Mesenteric fat pad (tissue), 1 donor: ENCODE data around the gene KRTAP1-5. TPM values are rescaled to one million over a fixed set of nuclear protein-coding genes. Genes with fewer than 3 reads are reported as not detected.

ENCODE experiments used
- total RNA-seq: library from RNA; stranded (reverse); fragmentation: NEBNext Ultra II Directional; extraction: Animal tissue kit (Norgen Biotek cat#: 25700); gene quantifications from one replicate; pipeline ENCODE4 v1.2.1, GENCODE V29; 2021
- donor health status: DM: yes; HTN: yes; CAD: no.

The KRTAP1-5 gene
- total RNA-seq, 1 donor from 2014 or later, result not detected

Other genes starting within 250 kb of the KRTAP1-5 start
- not detected for gene KRT27, start 244.7 kb downstream of the KRTAP1-5 start, total RNA-seq
- gene KRT28, start 227.2 kb downstream of the KRTAP1-5 start, total RNA-seq, result not detected
- 38.6 TPM for gene KRT10, start 204.6 kb downstream of the KRTAP1-5 start, total RNA-seq
- gene KRT12, start 160.0 kb downstream of the KRTAP1-5 start, total RNA-seq, result not detected
- gene KRT20, start 142.0 kb downstream of the KRTAP1-5 start, total RNA-seq, result 1.2 TPM
- gene KRT23, start 89.6 kb downstream of the KRTAP1-5 start, total RNA-seq, result 0.80 TPM
- not detected for gene KRT39, start 60.3 kb downstream of the KRTAP1-5 start, total RNA-seq
- gene KRT40, start 42.9 kb downstream of the KRTAP1-5 start, total RNA-seq, result not detected
- not detected for gene KRTAP3-3, start 33.0 kb downstream of the KRTAP1-5 start, total RNA-seq
- not detected for gene KRTAP3-2, start 27.3 kb downstream of the KRTAP1-5 start, total RNA-seq
- gene KRTAP3-1, start 18.1 kb downstream of the KRTAP1-5 start, total RNA-seq, result not detected
- gene KRTAP1-4, start 3.0 kb upstream of the KRTAP1-5 start, total RNA-seq, result not detected
- not detected for gene KRTAP1-3, start 7.7 kb upstream of the KRTAP1-5 start, total RNA-seq
- gene KRTAP1-1, start 14.2 kb upstream of the KRTAP1-5 start, total RNA-seq, result not detected
- not detected for gene KRTAP2-1, start 20.1 kb upstream of the KRTAP1-5 start, total RNA-seq
- gene KRTAP2-2, start 28.0 kb upstream of the KRTAP1-5 start, total RNA-seq, result not detected
- gene KRTAP2-3, start 32.9 kb upstream of the KRTAP1-5 start, total RNA-seq, result not detected
- not detected for gene KRTAP2-4, start 38.7 kb upstream of the KRTAP1-5 start, total RNA-seq
- not detected for gene KRTAP4-7, start 56.9 kb upstream of the KRTAP1-5 start, total RNA-seq
- gene KRTAP4-8, start 70.9 kb upstream of the KRTAP1-5 start, total RNA-seq, result not detected
- gene KRTAP4-16, start 75.0 kb upstream of the KRTAP1-5 start, total RNA-seq, result not detected
- gene KRTAP4-9, start 78.2 kb upstream of the KRTAP1-5 start, total RNA-seq, result not detected
- not detected for gene KRTAP4-11, start 91.2 kb upstream of the KRTAP1-5 start, total RNA-seq
- not detected for gene KRTAP4-12, start 97.0 kb upstream of the KRTAP1-5 start, total RNA-seq
- gene KRTAP4-6, start 113.3 kb upstream of the KRTAP1-5 start, total RNA-seq, result not detected
- not detected for gene KRTAP4-5, start 122.6 kb upstream of the KRTAP1-5 start, total RNA-seq
- gene KRTAP4-4, start 133.5 kb upstream of the KRTAP1-5 start, total RNA-seq, result not detected
- not detected for gene KRTAP4-3, start 141.0 kb upstream of the KRTAP1-5 start, total RNA-seq
- gene KRTAP4-2, start 151.0 kb upstream of the KRTAP1-5 start, total RNA-seq, result not detected
- not detected for gene KRTAP4-1, start 157.7 kb upstream of the KRTAP1-5 start, total RNA-seq
- gene KRTAP9-1, start 162.7 kb upstream of the KRTAP1-5 start, total RNA-seq, result not detected
- not detected for gene KRTAP9-2, start 199.4 kb upstream of the KRTAP1-5 start, total RNA-seq
- not detected for gene KRTAP9-3, start 205.2 kb upstream of the KRTAP1-5 start, total RNA-seq
- gene KRTAP9-8, start 210.8 kb upstream of the KRTAP1-5 start, total RNA-seq, result not detected
- not detected for gene KRTAP9-4, start 222.5 kb upstream of the KRTAP1-5 start, total RNA-seq
- gene KRTAP9-9, start 228.2 kb upstream of the KRTAP1-5 start, total RNA-seq, result not detected
- gene KRTAP9-6, start 238.2 kb upstream of the KRTAP1-5 start, total RNA-seq, result not detected
- not detected for gene KRTAP9-7, start 248.5 kb upstream of the KRTAP1-5 start, total RNA-seq